Fibroblast of skin of left biceps (primary cell): ENCODE results near the gene PTPN3.
A peak's percentile ranks its signal among the peaks of the same experiment; 100 is the strongest.
"Not testable (repeated sequence)": the region's sequence is repeated elsewhere in the genome, so short reads cannot be mapped to it uniquely, and the experiment has no call there.

Experiments used
- DNase-seq, 2 experiments: peaks; one replicate each; pipeline ENCODE4 v3.0.0-alpha.2; 2013; ENCODE audit warnings: low read depth in 2 of 2

The PTPN3 gene

DNA sequence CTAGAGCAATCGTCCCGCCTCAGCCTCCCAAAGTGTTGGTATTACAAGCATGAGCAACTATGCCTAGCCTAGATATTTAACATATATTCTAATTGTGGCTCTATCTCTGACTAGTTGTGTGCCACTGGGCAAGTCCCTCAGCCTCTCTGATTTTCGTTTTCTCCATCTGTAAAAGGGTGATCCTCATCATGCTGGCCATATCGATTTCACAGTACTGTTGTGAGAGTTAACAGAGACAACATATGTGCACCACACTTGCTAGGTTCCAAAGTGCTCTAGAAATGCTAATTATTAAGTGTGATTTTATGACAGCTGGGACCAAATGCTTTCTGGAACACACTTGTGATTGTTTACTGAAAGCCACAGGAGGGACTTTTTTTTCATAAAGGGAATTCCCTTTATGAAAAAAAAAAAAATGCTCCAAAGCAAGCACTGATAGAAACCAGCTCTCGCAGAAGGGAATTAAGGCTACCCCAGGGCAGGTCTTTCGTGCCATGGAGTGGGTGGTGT, 98.8 kb downstream of the PTPN3 start:
- DNase-seq: no peak

- DNase-seq: no peak
Observed at GRCh38 chr9:109391176-109391575, 106.9 kb downstream of the PTPN3 start.

GRCh38 chr9:109387856-109388255, 110.3 kb downstream of the PTPN3 start:
- no peak for DNase-seq

DNA sequence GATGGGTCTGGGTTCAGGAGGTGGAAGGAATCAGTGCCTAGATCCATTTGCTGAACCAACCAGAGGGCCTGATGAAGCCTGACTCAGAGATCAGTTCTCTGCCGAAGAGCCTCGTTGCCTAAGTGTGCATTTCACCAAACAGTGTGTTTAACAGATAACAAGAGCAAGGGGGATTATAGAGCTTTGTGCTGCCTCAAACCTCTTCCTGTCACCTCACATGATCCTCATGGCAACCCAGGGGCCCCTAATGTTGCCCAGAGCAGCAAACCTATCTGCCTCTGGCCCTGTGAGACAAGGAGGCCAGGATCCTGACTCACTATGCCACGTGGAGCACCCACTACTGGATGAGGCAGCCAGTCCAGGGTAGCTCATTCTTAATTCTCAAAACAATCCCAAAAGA, 110.9 kb downstream of the PTPN3 start:
- DNase-seq: no peak

DNA sequence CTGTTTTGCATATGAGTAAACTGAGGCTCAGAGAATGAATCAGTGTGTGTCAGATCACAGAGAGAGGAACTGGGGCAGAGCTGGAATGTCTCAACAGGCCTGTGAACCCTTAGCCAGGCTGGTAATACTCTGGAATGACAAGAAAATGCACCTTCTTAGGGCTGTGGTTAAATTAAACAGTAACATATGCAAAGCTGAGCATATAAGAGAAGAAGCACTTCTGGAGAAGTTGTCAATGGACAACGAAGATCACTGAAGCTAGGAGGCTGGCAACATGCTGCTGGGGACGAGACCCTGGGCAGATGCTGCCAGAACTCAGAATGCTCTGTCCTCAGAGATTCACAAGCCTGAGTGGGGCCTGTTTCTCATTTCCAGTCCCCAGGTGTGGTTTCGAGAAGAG, 112.6 kb downstream of the PTPN3 start:
- DNase-seq: no peak

DNA sequence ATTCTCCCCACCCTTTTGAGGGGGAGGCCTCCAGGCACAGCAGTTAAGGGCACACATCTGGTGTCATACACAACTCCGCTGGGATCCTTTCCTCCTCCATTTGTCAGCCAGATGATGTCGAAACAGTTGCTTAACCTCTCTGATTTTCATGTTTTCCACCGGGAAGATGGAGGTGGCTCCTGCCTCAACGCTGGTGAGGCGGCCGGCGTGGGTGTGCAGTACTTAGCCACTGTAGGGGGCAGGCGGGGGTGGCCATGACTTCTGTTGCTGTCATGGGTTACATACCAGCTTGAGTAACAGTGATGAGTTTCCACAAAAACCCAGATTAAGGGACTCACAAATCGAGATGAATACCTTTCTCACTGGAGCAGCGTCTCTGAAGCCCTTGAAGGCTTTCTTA, 114.2 kb downstream of the PTPN3 start:
- DNase-seq: no peak

DNA sequence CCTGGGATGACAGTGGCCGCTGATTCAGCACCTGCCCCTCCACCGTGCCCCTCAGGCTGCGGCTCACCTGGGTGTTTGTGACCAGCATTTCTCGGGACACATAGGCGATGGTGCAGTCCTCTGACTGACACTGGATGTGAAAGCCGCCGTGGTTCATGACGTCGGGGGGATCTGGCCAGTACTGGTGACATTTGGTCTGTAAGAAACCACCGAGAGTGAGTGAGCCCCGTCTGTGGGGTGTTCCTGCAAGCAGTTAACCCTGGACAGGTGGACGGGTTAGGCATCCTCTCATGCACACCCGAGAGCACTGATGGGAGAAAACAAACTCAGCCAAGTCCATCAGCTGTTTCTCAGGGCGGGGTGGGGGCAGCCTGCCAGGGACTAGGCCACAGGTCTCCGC, 114.8 kb downstream of the PTPN3 start:
- DNase-seq: no peak

- DNase-seq: no peak
Observed at GRCh38 chr9:109382585-109382984, 115.5 kb downstream of the PTPN3 start.

DNA sequence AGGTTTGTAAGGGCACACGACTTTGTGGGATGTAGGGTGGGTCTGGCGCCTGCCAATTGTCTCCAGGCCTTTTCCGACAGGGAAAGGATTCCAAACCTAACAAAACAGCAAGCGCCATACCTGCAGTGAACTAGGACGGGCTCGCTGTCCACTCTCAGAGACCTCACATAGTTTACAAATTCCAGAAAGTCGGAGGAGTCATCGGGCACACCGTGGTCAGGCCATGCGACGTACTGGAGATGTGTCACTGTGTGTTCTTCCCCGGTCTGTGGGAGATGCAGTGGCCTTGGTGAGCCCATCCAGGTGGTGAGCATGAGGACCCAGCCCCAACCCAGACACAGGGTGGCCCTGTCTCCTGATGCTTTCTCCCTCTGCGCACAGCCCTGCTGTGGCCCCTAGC, 115.9 kb downstream of the PTPN3 start:
- DNase-seq: no peak

- no peak for DNase-seq
Observed at GRCh38 chr9:109381011-109381729, 116.9 kb downstream of the PTPN3 start.

- DNase-seq: no peak
Observed at GRCh38 chr9:109379513-109379912, 118.6 kb downstream of the PTPN3 start.

GRCh38 chr9:109378316-109378715, 119.8 kb downstream of the PTPN3 start:
- no peak for DNase-seq

DNA sequence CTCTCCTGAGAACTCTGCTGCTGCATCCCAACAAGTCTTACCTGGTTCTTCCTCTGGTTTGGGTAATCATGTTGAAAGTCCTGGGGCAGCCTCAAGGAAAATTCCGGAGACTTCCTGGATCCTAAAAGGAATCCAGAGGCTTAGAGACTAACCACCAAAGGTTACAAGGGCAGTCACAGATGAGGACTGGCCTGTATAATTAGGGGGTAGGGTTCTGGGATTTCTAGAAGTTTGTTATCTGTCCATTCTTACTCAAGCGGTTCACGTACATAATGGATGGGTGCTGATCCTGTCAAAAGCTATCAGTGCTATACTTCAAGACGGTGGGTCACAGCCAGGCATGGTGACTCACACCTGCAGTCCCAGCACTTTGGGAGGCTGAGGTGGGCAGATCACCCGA, 125.9 kb downstream of the PTPN3 start:
- no peak for DNase-seq

- DNase-seq: no peak
Observed at GRCh38 chr9:109371374-109371773, 126.7 kb downstream of the PTPN3 start.

DNA sequence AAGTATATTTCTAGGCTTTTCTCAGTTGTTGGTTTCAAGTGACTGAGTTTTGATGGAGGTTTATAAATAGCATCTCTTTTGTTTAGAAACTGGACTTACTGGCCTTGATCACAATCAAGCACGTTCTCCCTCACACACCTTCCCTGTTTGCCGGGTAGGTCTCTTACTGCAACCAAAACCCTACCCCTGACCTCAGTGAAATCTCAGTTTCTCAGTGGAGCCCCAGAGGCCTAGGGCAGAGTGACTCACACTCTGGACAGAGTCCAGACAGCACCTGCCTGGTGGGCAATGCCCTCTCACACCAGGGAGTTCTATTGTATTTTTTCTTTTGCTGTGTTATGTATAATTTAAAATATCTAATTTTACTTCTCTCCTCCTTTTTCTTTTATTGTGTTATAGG, 128.8 kb downstream of the PTPN3 start:
- no peak for DNase-seq

DNA sequence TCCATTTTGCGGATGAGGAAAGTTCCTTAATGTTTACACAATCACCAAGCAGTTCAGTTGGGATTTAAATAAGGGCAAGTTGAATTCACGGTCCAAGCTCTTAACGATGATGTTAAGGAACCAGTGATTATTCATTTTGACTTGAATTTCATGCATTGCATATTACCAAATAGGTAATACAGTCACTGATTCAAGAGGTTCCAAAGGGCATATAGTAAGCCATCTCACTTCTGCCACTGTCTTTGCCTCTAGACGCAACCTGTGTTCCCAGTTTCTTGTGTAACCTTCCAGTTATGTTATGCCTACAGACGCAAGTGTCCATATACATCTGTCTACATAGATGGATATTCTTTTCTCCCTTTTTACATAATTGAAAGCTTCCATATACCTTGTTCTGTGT, 137.3 kb downstream of the PTPN3 start:
- no peak for DNase-seq

DNA sequence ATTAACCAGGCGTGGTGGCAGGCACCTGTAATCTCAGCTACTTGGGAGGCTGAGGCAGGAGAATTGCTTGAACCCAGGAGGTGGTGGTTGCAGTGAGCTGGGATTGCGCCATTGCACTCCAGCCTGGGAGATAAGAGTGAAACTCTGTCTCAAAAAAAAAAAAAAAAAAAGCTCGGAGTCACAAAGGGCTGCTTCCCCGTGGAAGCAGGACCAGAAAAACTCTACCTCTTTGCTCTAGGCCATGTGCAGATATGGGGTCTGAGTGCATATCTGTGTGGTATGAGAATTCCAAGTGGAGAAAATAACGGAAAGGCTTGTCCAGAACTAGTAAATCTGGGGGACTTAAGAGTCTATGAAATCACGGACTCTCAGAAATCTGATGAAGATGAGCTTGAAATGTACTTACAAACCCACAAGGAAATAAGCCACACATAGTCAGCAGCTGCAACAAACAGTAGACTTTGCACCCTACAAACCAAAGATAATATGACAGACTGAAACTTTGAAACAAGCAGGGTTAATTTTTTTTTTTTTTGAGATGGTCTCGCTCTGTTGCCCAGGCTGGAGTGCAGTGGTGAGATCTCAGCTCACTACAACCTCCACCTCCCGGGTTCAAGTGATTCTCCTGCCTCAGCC, 139.0 kb downstream of the PTPN3 start:
- not testable (repeated sequence) for DNase-seq

DNA sequence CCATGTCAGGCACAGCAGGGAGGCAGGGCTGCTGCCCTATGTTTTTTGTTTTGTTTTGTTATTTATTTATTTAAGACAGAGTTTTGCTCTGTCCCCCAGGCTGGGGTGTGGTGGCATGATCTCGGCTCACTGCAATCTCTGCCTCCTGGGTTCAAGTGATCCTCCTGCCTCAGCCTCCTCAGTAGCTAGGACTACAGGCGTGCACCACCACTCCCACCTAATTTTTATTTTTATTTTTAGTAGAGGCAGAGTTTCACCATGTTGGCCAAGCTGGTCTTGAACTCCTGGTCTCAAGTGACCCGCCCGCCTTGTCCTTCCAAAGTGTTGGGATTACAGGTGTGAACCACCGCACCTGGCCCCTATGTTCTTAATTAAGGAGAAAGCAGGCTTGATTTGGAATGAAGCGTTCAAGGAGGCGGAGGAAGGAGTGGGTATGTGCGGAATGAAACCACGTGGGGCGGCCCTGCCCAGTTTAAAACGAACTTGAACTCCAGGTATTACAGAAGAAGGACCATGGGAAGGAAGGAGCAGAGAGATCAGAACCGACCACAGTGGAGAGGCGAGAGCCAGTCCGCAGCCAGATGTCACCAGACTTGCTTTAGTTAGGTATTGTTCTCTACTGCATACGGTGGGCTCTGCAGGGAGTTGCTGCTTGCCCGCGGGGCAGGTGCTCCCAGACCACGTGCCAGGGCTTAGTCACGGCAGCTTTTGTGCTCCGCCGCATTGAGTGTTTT, 142.4 kb downstream of the PTPN3 start:
- no peak for DNase-seq

GRCh38 chr9:109354190-109354589, 143.9 kb downstream of the PTPN3 start:
- no peak for DNase-seq

- no peak for DNase-seq
Observed at GRCh38 chr9:109351032-109351431, 147.1 kb downstream of the PTPN3 start.

- DNase-seq: peak; percentile 92 to 94
Observed at GRCh38 chr9:109349421-109349846, 148.7 kb downstream of the PTPN3 start.

DNA sequence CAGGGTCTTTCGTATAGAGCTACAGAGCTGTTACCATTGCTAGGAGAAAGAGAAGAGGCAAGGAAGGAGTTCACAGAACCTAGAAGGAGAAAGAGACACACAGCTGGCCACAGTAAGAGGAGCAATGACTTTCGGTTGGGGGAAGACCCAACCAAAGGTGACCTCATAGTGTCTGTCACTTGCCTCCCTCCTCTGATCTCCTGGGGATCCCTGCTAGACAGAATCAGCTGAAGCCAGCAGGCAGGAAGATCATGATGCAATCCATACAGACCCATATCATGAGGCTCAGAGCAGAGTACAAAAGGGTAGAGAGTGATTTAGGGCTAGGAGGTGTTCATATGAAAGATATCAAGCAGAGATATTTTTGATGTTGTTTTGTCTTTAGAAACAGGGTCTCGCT, 151.2 kb downstream of the PTPN3 start:
- DNase-seq: no peak

DNA sequence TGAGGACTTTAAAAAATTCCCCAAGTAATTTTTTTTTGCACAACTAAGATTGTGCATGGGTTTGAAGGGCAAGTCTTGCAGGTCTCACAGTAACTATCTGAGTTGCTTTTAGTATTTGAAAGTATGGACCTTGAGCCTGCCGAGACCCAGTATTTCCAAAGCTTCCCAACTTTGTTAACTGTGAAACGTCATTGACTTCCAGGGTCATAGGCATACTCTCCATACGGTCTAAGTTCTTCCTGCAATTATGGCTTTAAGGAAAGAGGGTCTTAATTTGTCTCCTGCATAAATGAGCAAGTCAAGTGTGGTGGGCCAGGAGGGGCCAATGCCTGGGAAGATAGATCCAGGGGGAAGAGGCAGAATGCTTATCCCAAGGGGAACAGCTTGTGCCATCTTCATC, 153.2 kb downstream of the PTPN3 start:
- no peak for DNase-seq
